Naive thymus-derived CD4-positive, alpha-beta T cell (primary cell): ENCODE results near the gene RAB26. TPM values are rescaled to one million over a fixed set of nuclear protein-coding genes. Genes with fewer than 3 reads are reported as not detected.
A peak's percentile ranks its signal among the peaks of the same experiment; 100 is the strongest.

Experiments
- ATAC-seq: fragments of 150-1000 bp; cut with Tn5 transposase; 2 replicates; pipeline ENCODE4 v1.10.0; 2021; ENCODE audit warnings: mild to moderate bottlenecking, moderate library complexity
- CTCF ChIA-PET: fragments of 350-600 bp; sonication (Branson Sonifier 250); formaldehyde crosslinking; loops from one replicate; lab custom pipeline; 2021; ENCODE audit warnings: antibody characterized with exemption; lab: Charles Lee
- POLR2A ChIA-PET: fragments of 350-600 bp; sonication (Branson Sonifier 250); formaldehyde crosslinking; loops from one replicate; lab custom pipeline; 2021; ENCODE audit warnings: antibody characterized with exemption, inconsistent platforms; lab: Charles Lee
- DNase-seq, 9 donors: peaks; one replicate each; pipeline versions ENCODE4 v3.0.0 to v3.0.0-alpha.2; 2020 to 2022; ENCODE audit warnings: mixed read lengths in 1 of 9
- H3K27ac ChIP-seq: one replicate; pipeline ENCODE4 v1.7.0; 2013; ENCODE audit warnings: mild to moderate bottlenecking, low read depth, low read length, moderate library complexity
- H3K27me3 ChIP-seq, 2 donors: one replicate each; pipeline ENCODE4 v1.7.0; 2013; ENCODE audit warnings: low read length in 2 of 2, mild to moderate bottlenecking in 2 of 2, moderate library complexity in 2 of 2; ENCODE audit not compliant: control insufficient read depth in 2 of 2, insufficient read depth in 2 of 2
- H3K36me3 ChIP-seq, 3 experiments: 1 replicate in 2 of 3; 2 replicates in 1 of 3; pipeline ENCODE4 v1.7.0; 2013; ENCODE audit warnings: low read length in 3 of 3, mild to moderate bottlenecking in 3 of 3, moderate library complexity in 1 of 3; ENCODE audit not compliant: insufficient read depth in 3 of 3, control insufficient read depth in 2 of 3
- H3K4me1 ChIP-seq, 2 donors: one replicate each; pipeline ENCODE4 v1.7.0; 2013; ENCODE audit warnings: low read length in 2 of 2, mild to moderate bottlenecking in 2 of 2, moderate library complexity in 1 of 2; ENCODE audit not compliant: control insufficient read depth in 2 of 2, insufficient read depth in 2 of 2
- H3K4me3 ChIP-seq: 2 replicates; pipeline ENCODE4 v1.7.0; 2013; ENCODE audit warnings: mild to moderate bottlenecking, low read length
- H3K9me3 ChIP-seq, 3 experiments: 1 replicate in 2 of 3; 2 replicates in 1 of 3; pipeline ENCODE4 v1.7.0; 2013; ENCODE audit warnings: low read length in 3 of 3; ENCODE audit not compliant: control insufficient read depth in 2 of 3
- H3K27ac Mint-ChIP-seq, 9 donors: one replicate each; pipeline ENCODE4 v1.8.0; 2020 to 2022; ENCODE audit warnings: mixed read lengths in 9 of 9, mild to moderate bottlenecking in 8 of 9, moderate library complexity in 5 of 9, inconsistent platforms in 2 of 9
- H3K27me3 Mint-ChIP-seq, 5 donors: one replicate each; pipeline ENCODE4 v1.8.0; 2021 to 2022; ENCODE audit warnings: mixed read lengths in 5 of 5, mild to moderate bottlenecking in 1 of 5
- H3K36me3 Mint-ChIP-seq, 5 donors: one replicate each; pipeline ENCODE4 v1.8.0; 2020 to 2022; ENCODE audit warnings: mixed read lengths in 5 of 5, mild to moderate bottlenecking in 3 of 5, inconsistent platforms in 1 of 5
- H3K4me1 Mint-ChIP-seq, 7 donors: one replicate each; pipeline ENCODE4 v1.8.0; 2020 to 2022; ENCODE audit warnings: mixed read lengths in 7 of 7, mild to moderate bottlenecking in 3 of 7, inconsistent platforms in 1 of 7
- H3K4me3 Mint-ChIP-seq, 10 donors: one replicate each; pipeline ENCODE4 v1.8.0; 2020 to 2022; ENCODE audit warnings: mild to moderate bottlenecking in 10 of 10, mixed read lengths in 10 of 10, moderate library complexity in 6 of 10, inconsistent platforms in 2 of 10
- H3K9me3 Mint-ChIP-seq, 11 donors: one replicate each; pipeline ENCODE4 v1.8.0; 2020 to 2022; ENCODE audit warnings: mixed read lengths in 11 of 11, mild to moderate bottlenecking in 4 of 11, inconsistent platforms in 1 of 11, moderate library complexity in 1 of 11
- intact Hi-C, 2 donors: fragments of 100-400 bp; cut with micrococcal nuclease; formaldehyde crosslinking; loops; one replicate each; pipeline ENCODE4 v1.15.1; 2023
- polyA plus RNA-seq, 2 donors: library from polyadenylated mRNA; unstranded; fragments of 300-500 nt; fragmentation: Illumina TruSeq; gene quantifications; one replicate each; pipeline ENCODE4 v1.2.3, GENCODE V29; 2021
- total RNA-seq, 6 experiments: library from RNA in 5 of 6; stranded (reverse) in 5 of 6; gene quantifications; 1 replicate in 5 of 6; 2 replicates in 1 of 6; pipeline ENCODE4 v1.2.3 and lab custom pipeline; 2021 to 2026

The RAB26 gene
- total and polyA plus RNA-seq, 7 experiments from 2014 or later, result 0.29 to 0.86 (median 0.66) TPM; not detected in 4

DNA sequence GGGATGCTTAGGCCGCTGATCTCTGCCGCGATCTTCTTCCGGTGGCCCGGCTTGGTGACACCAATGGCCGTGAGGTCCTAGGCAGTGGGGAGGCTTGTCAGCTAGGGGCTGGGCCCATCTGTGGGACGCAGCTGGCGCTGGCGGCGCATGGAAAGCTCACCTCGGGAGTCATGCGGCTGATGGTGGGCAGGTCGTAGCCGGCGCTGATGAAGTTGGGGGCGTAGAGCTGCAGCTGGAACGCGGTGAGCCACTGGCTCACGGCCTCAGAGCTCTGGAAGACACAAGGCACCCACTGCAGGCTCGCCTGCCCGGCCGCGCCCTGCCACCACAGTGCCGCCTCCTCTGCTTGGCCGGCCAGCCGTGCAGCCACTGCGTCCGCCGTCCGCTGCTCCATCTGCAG is 35.2 kb downstream of the RAB26 start:
- no peaks in the 10 kb centered on the region for H3K27me3 ChIP-seq
- H3K4me3 Mint-ChIP-seq, result no peak overlapping the region
- no peaks in the 10 kb centered on the region for H3K9me3 ChIP-seq
- peaks cover 0 to 2% (median 0%) of the 10 kb centered on the region in 7 donors for H3K4me1 Mint-ChIP-seq
- H3K27me3 Mint-ChIP-seq, result no peaks in the 10 kb centered on the region
- no peak for DNase-seq
- no peak overlapping the region for H3K27ac ChIP-seq
- ATAC-seq, result no peak
- CTCF ChIA-PET, result no interaction called here
- H3K9me3 Mint-ChIP-seq, result peaks cover 0 to 2% (median 0%) of the 10 kb centered on the region in 11 donors
- no peaks in the 10 kb centered on the region for H3K36me3 Mint-ChIP-seq
- H3K4me1 ChIP-seq, result no peaks in the 10 kb centered on the region
- no peaks in the 10 kb centered on the region for H3K36me3 ChIP-seq
- POLR2A ChIA-PET, result no interaction called here
- H3K4me3 ChIP-seq, result no peak overlapping the region
- intact Hi-C loops, result no loop called here
- H3K27ac Mint-ChIP-seq, result no peak overlapping the region

DNA sequence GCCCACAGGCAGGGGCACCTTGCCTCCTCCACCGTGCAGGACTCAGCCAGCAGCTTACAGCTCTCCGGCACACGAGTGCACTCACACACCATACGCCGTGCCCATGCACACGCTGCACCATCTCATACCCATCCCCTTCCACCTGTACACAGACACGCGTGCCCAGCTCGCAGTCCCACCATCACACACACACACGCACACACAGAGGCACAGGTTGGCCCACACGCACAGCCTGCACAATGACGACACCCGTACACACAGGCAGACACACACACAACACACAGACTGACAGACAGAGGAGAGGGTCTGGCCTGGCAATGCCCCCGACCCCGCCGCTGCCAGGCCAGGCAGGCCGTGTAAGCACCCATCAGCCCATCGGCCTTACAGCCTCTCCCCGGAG is 35.9 kb downstream of the RAB26 start:
- ChIA-PET POLR2A (no interaction called here), CTCF (no interaction called here)
- Mint-ChIP-seq H3K4me1 (peaks cover 0 to 2% (median 0%) of the 10 kb centered on the region in 7 donors), H3K27ac (no peak overlapping the region), H3K27me3 (no peaks in the 10 kb centered on the region), H3K9me3 (peaks cover 0 to 2% (median 0%) of the 10 kb centered on the region in 11 donors), H3K4me3 (no peak overlapping the region), H3K36me3 (no peaks in the 10 kb centered on the region)
- no peaks in the 10 kb centered on the region for H3K9me3 ChIP-seq
- ATAC-seq, result peak; percentile 14
- H3K27me3 ChIP-seq, result no peaks in the 10 kb centered on the region
- H3K4me1 ChIP-seq, result no peaks in the 10 kb centered on the region
- no peak for DNase-seq
- H3K36me3 ChIP-seq, result no peaks in the 10 kb centered on the region
- no peak overlapping the region for H3K27ac ChIP-seq
- no peak overlapping the region for H3K4me3 ChIP-seq
- intact Hi-C loops, result no loop called here

DNA sequence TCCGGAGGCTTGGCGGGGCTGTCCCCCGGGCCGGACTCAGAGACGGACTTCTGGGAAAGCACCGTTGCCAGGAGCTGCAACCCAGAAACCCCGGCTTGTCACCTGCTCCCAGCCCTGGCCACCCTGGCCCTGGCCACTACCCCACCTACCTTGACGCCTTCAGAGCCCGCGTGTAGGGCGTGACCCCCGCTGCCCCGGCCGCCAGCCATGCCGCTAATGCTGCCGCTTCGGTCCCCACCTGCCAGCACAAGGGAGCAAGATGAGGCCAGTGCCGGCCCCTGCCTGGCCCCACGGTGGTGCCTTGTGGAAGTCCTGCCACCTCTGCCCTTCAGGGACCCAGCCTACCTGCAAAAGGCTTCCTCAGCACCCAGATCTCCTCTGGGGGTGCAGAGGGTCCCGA is 36.5 kb downstream of the RAB26 start:
- H3K27me3 Mint-ChIP-seq, result no peaks in the 10 kb centered on the region
- Histone ChIP-seq H3K9me3 (no peaks in the 10 kb centered on the region), H3K4me1 (no peaks in the 10 kb centered on the region), H3K27me3 (no peaks in the 10 kb centered on the region), H3K36me3 (no peaks in the 10 kb centered on the region), H3K27ac (no peak overlapping the region), H3K4me3 (no peak overlapping the region)
- peaks cover 0 to 2% (median 0%) of the 10 kb centered on the region in 11 donors for H3K9me3 Mint-ChIP-seq
- no peak overlapping the region for H3K27ac Mint-ChIP-seq
- intact Hi-C loops, result no loop called here
- DNase-seq (no peak), ATAC-seq (no peak)
- no peaks in the 10 kb centered on the region for H3K36me3 Mint-ChIP-seq
- peaks cover 0 to 2% (median 0%) of the 10 kb centered on the region in 7 donors for H3K4me1 Mint-ChIP-seq
- no peak overlapping the region for H3K4me3 Mint-ChIP-seq
- CTCF ChIA-PET, result interaction anchor here (0.6 kb wide), 1 partner anchor 10 kb away, joined by 3 read pairs; no protein-coding TSS in a partner anchor
- POLR2A ChIA-PET, result no interaction called here

DNA sequence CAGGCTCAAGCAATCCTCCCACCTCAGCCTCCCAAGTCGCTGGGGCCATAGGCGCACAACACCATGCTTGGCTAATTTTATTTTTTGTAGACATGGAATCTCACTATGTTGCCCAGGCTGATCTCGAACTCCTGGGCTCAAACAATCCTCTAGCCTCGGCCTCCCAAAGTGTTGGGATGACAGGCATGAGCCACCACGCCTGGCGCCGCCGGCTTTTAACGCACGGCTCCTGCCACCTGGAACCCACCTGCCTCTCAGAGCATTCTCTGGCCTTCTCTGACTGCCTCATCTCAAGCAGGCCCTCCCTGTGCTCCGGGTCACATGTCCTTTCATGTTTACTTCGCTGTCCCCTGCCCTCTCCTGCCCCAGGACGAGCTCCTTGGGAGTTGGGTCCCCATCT is 37.6 kb downstream of the RAB26 start:
- ChIA-PET POLR2A (no interaction called here), CTCF (no interaction called here)
- H3K27me3 Mint-ChIP-seq, result no peaks in the 10 kb centered on the region
- H3K27ac ChIP-seq, result no peak overlapping the region
- H3K4me1 ChIP-seq, result no peaks in the 10 kb centered on the region
- no peak for ATAC-seq
- H3K36me3 ChIP-seq, result no peaks in the 10 kb centered on the region
- H3K4me3 Mint-ChIP-seq, result no peak overlapping the region
- no peaks in the 10 kb centered on the region for H3K36me3 Mint-ChIP-seq
- no peak overlapping the region for H3K27ac Mint-ChIP-seq
- no peak overlapping the region for H3K4me3 ChIP-seq
- no peak for DNase-seq
- H3K4me1 Mint-ChIP-seq, result peaks cover 0 to 2% (median 0%) of the 10 kb centered on the region in 7 donors
- no peaks in the 10 kb centered on the region for H3K9me3 ChIP-seq
- no peaks in the 10 kb centered on the region for H3K27me3 ChIP-seq
- intact Hi-C loops, result no loop called here
- H3K9me3 Mint-ChIP-seq, result peaks cover 0 to 2% (median 0%) of the 10 kb centered on the region in 11 donors

DNA sequence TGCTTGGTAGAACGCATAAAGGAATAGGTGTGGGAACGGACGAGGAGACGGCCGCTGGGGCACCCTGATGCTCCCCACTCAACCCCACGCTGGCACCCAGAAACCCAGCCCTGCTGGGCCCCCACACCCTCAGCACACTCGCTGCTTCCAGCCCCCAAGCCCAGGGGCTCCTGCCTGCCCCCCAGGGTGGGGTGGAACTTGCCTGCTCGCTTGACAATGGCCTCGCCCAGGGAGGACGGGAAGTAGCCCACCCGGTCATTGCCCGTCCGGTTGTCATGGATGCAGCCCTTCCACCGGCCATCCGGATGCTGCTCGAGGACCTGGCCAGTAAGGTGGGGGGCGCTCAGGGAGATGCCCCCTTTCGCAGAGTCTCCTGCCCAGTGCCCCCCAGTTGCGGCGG is 38.1 kb downstream of the RAB26 start:
- no peaks in the 10 kb centered on the region for H3K27me3 ChIP-seq
- no peaks in the 10 kb centered on the region for H3K36me3 Mint-ChIP-seq
- H3K4me1 Mint-ChIP-seq, result peaks cover 0 to 2% (median 0%) of the 10 kb centered on the region in 7 donors
- CTCF ChIA-PET, result no interaction called here
- no peaks in the 10 kb centered on the region for H3K4me1 ChIP-seq
- ATAC-seq, result no peak
- POLR2A ChIA-PET, result no interaction called here
- no peaks in the 10 kb centered on the region for H3K36me3 ChIP-seq
- peaks cover 0 to 2% (median 0%) of the 10 kb centered on the region in 11 donors for H3K9me3 Mint-ChIP-seq
- no peak for DNase-seq
- H3K27me3 Mint-ChIP-seq, result no peaks in the 10 kb centered on the region
- no peak overlapping the region for H3K4me3 ChIP-seq
- H3K27ac Mint-ChIP-seq, result no peak overlapping the region
- H3K9me3 ChIP-seq, result no peaks in the 10 kb centered on the region
- intact Hi-C loops, result no loop called here
- H3K27ac ChIP-seq, result no peak overlapping the region
- H3K4me3 Mint-ChIP-seq, result no peak overlapping the region

DNA sequence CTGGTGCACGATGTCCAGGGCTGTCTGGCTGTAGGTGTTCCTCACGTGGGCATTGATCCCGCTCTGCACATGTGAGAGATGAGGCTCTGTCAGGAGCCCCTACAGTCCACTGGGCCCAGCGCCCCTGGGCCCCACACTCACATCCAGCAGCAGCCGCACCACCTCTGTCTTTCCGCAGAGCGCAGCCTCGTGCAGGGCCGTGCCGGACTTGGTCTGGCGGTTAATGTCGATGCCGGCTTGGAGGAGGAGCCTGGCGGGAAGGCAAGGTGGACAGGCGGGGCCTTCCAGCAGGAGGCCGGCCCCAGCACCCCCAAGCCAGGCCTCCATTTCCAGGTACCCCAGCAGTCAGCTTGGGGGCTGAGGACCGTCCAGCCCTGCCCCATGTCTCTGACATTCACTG is 38.8 kb downstream of the RAB26 start:
- no peak overlapping the region for H3K27ac ChIP-seq
- H3K27ac Mint-ChIP-seq, result no peak overlapping the region
- ChIA-PET CTCF (interaction anchor here (0.7 kb wide), 1 partner anchor 21 kb away, joined by 3 read pairs; no protein-coding TSS in a partner anchor), POLR2A (no interaction called here)
- intact Hi-C loops, result no loop called here
- H3K4me3 Mint-ChIP-seq, result no peak overlapping the region
- H3K4me1 Mint-ChIP-seq, result peaks cover 0 to 2% (median 0%) of the 10 kb centered on the region in 7 donors
- no peak for DNase-seq
- no peak for ATAC-seq
- H3K36me3 ChIP-seq, result no peaks in the 10 kb centered on the region
- no peaks in the 10 kb centered on the region for H3K36me3 Mint-ChIP-seq
- no peaks in the 10 kb centered on the region for H3K27me3 Mint-ChIP-seq
- H3K4me1 ChIP-seq, result no peaks in the 10 kb centered on the region
- H3K4me3 ChIP-seq, result no peak overlapping the region
- no peaks in the 10 kb centered on the region for H3K27me3 ChIP-seq
- no peaks in the 10 kb centered on the region for H3K9me3 ChIP-seq
- H3K9me3 Mint-ChIP-seq, result peaks cover 0 to under 1% (median 0%) of the 10 kb centered on the region in 11 donors

DNA sequence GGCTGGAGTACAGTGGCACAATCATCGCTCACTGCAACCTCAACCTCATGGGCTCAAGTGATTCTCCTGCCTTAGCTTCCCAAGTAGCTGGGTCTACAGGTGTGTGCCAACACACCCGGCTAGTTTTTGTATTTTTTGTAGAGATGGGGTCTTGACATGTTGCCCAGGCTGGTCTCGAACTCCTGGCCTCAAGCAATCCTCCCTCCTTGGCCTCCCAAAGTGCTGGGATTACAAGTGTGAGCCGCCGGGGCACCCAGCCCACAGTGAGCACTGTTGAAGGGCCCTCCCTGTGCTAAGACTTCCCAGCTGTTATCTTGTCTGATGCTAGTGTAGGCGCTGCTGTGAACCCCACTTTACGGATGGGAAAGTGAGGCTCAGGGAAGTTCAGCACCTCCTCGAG is 40.0 kb downstream of the RAB26 start:
- no peak for DNase-seq
- ChIA-PET CTCF (no interaction called here), POLR2A (no interaction called here)
- no peaks in the 10 kb centered on the region for H3K36me3 ChIP-seq
- H3K9me3 ChIP-seq, result no peaks in the 10 kb centered on the region
- intact Hi-C loops, result no loop called here
- Mint-ChIP-seq H3K4me1 (no peaks in the 10 kb centered on the region), H3K36me3 (no peaks in the 10 kb centered on the region), H3K9me3 (no peaks in the 10 kb centered on the region), H3K4me3 (no peak overlapping the region), H3K27me3 (no peaks in the 10 kb centered on the region), H3K27ac (no peak overlapping the region)
- H3K27ac ChIP-seq, result no peak overlapping the region
- no peak overlapping the region for H3K4me3 ChIP-seq
- ATAC-seq, result no peak
- H3K27me3 ChIP-seq, result no peaks in the 10 kb centered on the region
- no peaks in the 10 kb centered on the region for H3K4me1 ChIP-seq
